ES-I3 (cell line): ENCODE data around the gene RDX.

Source experiments
- H3K36me3 ChIP-seq: 2 replicates; pipeline ENCODE4 v1.6.1; 2013; ENCODE audit warnings: mild to moderate bottlenecking, low read length, control low read depth, moderate library complexity; ENCODE audit not compliant: insufficient read depth
- H3K4me1 ChIP-seq: 2 replicates; pipeline ENCODE4 v1.6.1; 2013; ENCODE audit warnings: mild to moderate bottlenecking, control low read depth, low read length; ENCODE audit not compliant: insufficient read depth
- H3K9ac ChIP-seq: 2 replicates; pipeline ENCODE4 v1.6.1; 2013; ENCODE audit warnings: low read depth, mild to moderate bottlenecking, low read length, moderate library complexity
- H3K9me3 ChIP-seq: 2 replicates; pipeline ENCODE4 v1.6.1; 2013; ENCODE audit warnings: mild to moderate bottlenecking, low read length, moderate library complexity; ENCODE audit not compliant: control insufficient read depth, insufficient read depth

The RDX gene

GRCh38 chr11:110272919-110273318 is 23.5 kb downstream of the RDX start:
- no peaks in the 10 kb centered on the region for H3K4me1 ChIP-seq
- no peak overlapping the region for H3K9ac ChIP-seq
- no peaks in the 10 kb centered on the region for H3K9me3 ChIP-seq
- no peaks in the 10 kb centered on the region for H3K36me3 ChIP-seq

GRCh38 chr11:110269996-110270395 is 26.4 kb downstream of the RDX start:
- H3K4me1 ChIP-seq = no peaks in the 10 kb centered on the region
- H3K9ac ChIP-seq = no peak overlapping the region
- no peaks in the 10 kb centered on the region for H3K9me3 ChIP-seq
- no peaks in the 10 kb centered on the region for H3K36me3 ChIP-seq

- Histone ChIP-seq H3K9me3 (no peaks in the 10 kb centered on the region), H3K4me1 (no peaks in the 10 kb centered on the region), H3K9ac (no peak overlapping the region), H3K36me3 (no peaks in the 10 kb centered on the region)
Measured at GRCh38 chr11:110268441-110268840, 28.0 kb downstream of the RDX start.

GRCh38 chr11:110262072-110262403 is 34.4 kb downstream of the RDX start:
- Histone ChIP-seq H3K36me3 (no peaks in the 10 kb centered on the region), H3K9ac (no peak overlapping the region), H3K9me3 (no peaks in the 10 kb centered on the region), H3K4me1 (no peaks in the 10 kb centered on the region)

- H3K36me3 ChIP-seq = no peaks in the 10 kb centered on the region
- H3K9ac ChIP-seq = no peak overlapping the region
- H3K4me1 ChIP-seq = no peaks in the 10 kb centered on the region
- H3K9me3 ChIP-seq = no peaks in the 10 kb centered on the region
Measured at GRCh38 chr11:110261195-110262071, 35.0 kb downstream of the RDX start.

- Histone ChIP-seq H3K9me3 (no peaks in the 10 kb centered on the region), H3K4me1 (no peaks in the 10 kb centered on the region), H3K9ac (no peak overlapping the region), H3K36me3 (no peaks in the 10 kb centered on the region; the same call in 1 of the 2 replicates)
Measured at GRCh38 chr11:110253525-110253924, 42.9 kb downstream of the RDX start.

- H3K9me3 ChIP-seq = no peaks in the 10 kb centered on the region
- no peak overlapping the region for H3K9ac ChIP-seq
- H3K36me3 ChIP-seq = no peaks in the 10 kb centered on the region; the same call in 1 of the 2 replicates
- H3K4me1 ChIP-seq = no peaks in the 10 kb centered on the region
Measured at GRCh38 chr11:110251836-110252235, 44.6 kb downstream of the RDX start.

- Histone ChIP-seq H3K36me3 (no peaks in the 10 kb centered on the region; the same call in 1 of the 2 replicates), H3K4me1 (no peaks in the 10 kb centered on the region), H3K9ac (no peak overlapping the region), H3K9me3 (no peaks in the 10 kb centered on the region)
Measured at GRCh38 chr11:110250168-110250567, 46.2 kb downstream of the RDX start.

GRCh38 chr11:110249766-110250165 is 46.6 kb downstream of the RDX start:
- H3K4me1 ChIP-seq = no peaks in the 10 kb centered on the region
- H3K36me3 ChIP-seq = no peaks in the 10 kb centered on the region; the same call in 1 of the 2 replicates
- H3K9me3 ChIP-seq = no peaks in the 10 kb centered on the region
- no peak overlapping the region for H3K9ac ChIP-seq

- Histone ChIP-seq H3K36me3 (no peaks in the 10 kb centered on the region; the same call in 1 of the 2 replicates), H3K9me3 (no peaks in the 10 kb centered on the region), H3K4me1 (no peaks in the 10 kb centered on the region), H3K9ac (no peak overlapping the region)
Measured at GRCh38 chr11:110249066-110249465, 47.3 kb downstream of the RDX start.

GRCh38 chr11:110243791-110244190 is 52.6 kb downstream of the RDX start:
- Histone ChIP-seq H3K36me3 (no peaks in the 10 kb centered on the region), H3K4me1 (no peaks in the 10 kb centered on the region), H3K9ac (no peak overlapping the region), H3K9me3 (no peaks in the 10 kb centered on the region)

GRCh38 chr11:110242746-110243145 is 53.7 kb downstream of the RDX start:
- H3K4me1 ChIP-seq = no peaks in the 10 kb centered on the region
- no peaks in the 10 kb centered on the region for H3K36me3 ChIP-seq
- no peaks in the 10 kb centered on the region for H3K9me3 ChIP-seq
- H3K9ac ChIP-seq = no peak overlapping the region

- H3K9ac ChIP-seq = no peak overlapping the region
- no peaks in the 10 kb centered on the region for H3K36me3 ChIP-seq
- no peaks in the 10 kb centered on the region for H3K4me1 ChIP-seq
- H3K9me3 ChIP-seq = no peaks in the 10 kb centered on the region
Measured at GRCh38 chr11:110242188-110242587, 54.2 kb downstream of the RDX start.

- peaks cover 3% of the 10 kb centered on the region; the same call in 1 of the 2 replicates for H3K36me3 ChIP-seq
- H3K4me1 ChIP-seq = no peaks in the 10 kb centered on the region
- no peak overlapping the region for H3K9ac ChIP-seq
- H3K9me3 ChIP-seq = no peaks in the 10 kb centered on the region
Measured at GRCh38 chr11:110235966-110236365, 60.4 kb downstream of the RDX start.

GRCh38 chr11:110230377-110230776 is 66.0 kb downstream of the RDX start:
- no peaks in the 10 kb centered on the region for H3K4me1 ChIP-seq
- peaks cover 3% of the 10 kb centered on the region; the same call in 1 of the 2 replicates for H3K36me3 ChIP-seq
- no peak overlapping the region for H3K9ac ChIP-seq
- H3K9me3 ChIP-seq = no peaks in the 10 kb centered on the region
